ENCODE data around the gene CTNNA3. TPM values are rescaled to one million over a fixed set of nuclear protein-coding genes. Genes with fewer than 3 reads are reported as not detected.
A peak's percentile ranks its signal among the peaks of the same experiment; 100 is the strongest.

The CTNNA3 gene
- total and polyA plus RNA-seq, 7 donors, result 0.85 to 66.2 (median 28.1) TPM

- Histone ChIP-seq H3K4me1 (no peaks in the 10 kb centered on the region), H3K4me3 (no peak overlapping the region), H3K36me3 (ENCODE audit: insufficient read depth in 1 of 2, low read depth in 1 of 2) (no peaks in the 10 kb centered on the region), H3K27me3 (ENCODE audit: insufficient read depth in 3 of 3, low read length in 2 of 3) (no peaks in the 10 kb centered on the region), H3K9me3 (no peaks in the 10 kb centered on the region), H3K27ac (no peak overlapping the region)
- DNase-seq, result no peak
- TF ChIP-seq, protein P1, sequence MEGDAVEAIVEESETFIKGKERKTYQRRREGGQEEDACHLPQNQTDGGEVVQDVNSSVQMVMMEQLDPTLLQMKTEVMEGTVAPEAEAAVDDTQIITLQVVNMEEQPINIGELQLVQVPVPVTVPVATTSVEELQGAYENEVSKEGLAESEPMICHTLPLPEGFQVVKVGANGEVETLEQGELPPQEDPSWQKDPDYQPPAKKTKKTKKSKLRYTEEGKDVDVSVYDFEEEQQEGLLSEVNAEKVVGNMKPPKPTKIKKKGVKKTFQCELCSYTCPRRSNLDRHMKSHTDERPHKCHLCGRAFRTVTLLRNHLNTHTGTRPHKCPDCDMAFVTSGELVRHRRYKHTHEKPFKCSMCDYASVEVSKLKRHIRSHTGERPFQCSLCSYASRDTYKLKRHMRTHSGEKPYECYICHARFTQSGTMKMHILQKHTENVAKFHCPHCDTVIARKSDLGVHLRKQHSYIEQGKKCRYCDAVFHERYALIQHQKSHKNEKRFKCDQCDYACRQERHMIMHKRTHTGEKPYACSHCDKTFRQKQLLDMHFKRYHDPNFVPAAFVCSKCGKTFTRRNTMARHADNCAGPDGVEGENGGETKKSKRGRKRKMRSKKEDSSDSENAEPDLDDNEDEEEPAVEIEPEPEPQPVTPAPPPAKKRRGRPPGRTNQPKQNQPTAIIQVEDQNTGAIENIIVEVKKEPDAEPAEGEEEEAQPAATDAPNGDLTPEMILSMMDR (IDR thresholded peaks at IDR 0.05), result no peak
- intact Hi-C loops (cut with DNase I), result no loop called here
- ATAC-seq, result no peak
- 90 to 93% (median 92%) methylated on average over 2 of the region's 2 CpGs for WGBS, 3 donors
These were observed 568.6 kb downstream of the CTNNA3 start for GRCh38 chr10:67127441-67127840.

GRCh38 chr10:67119651-67120050 is 576.3 kb downstream of the CTNNA3 start:
- Histone ChIP-seq H3K4me3 (no peak overlapping the region), H3K27ac (no peak overlapping the region), H3K36me3 (ENCODE audit: insufficient read depth in 1 of 2, low read depth in 1 of 2) (no peaks in the 10 kb centered on the region), H3K9me3 (no peaks in the 10 kb centered on the region), H3K27me3 (ENCODE audit: insufficient read depth in 3 of 3, low read length in 2 of 3) (no peaks in the 10 kb centered on the region), H3K4me1 (peaks cover 38% of the 10 kb centered on the region)
- ATAC-seq (peak in 2 of 4 donors; percentile 63 to 81), DNase-seq (no peak)
- intact Hi-C loops (cut with DNase I), result no loop called here
- 8 to 13% (median 10%) methylated on average over 1 of the region's 1 CpG for WGBS, 3 donors
- TF ChIP-seq, protein P1 (IDR thresholded peaks at IDR 0.05), result no peak

DNA sequence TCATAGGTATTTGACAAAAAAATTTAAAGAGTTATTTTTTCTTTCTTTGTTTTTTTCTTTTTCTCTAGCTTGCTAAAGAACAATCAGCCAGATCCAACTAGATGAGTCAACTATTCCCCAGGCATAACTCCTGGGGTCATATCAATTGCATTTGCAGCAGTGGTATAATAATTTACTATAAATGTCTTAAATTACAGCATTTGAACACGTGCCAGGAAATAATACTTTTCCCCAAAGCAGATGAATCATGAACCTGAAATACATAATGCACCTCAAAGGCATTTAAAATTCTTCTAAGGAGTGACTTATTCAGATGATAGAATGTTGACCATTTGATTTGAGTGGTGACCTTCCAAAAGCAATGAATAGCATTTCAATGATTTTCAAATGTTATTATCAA is 580.0 kb downstream of the CTNNA3 start:
- peaks cover 38% of the 10 kb centered on the region for H3K4me1 ChIP-seq
- ATAC-seq (peak; percentile 50 to 58 (median 55)), DNase-seq (no peak)
- WGBS, 3 donors, result 2 to 10% (median 8%) methylated on average over 1 of the region's 1 CpG
- H3K4me3 ChIP-seq, result no peak overlapping the region
- no peak overlapping the region for H3K27ac ChIP-seq
- TF ChIP-seq, protein P1 (IDR thresholded peaks at IDR 0.05), result no peak
- H3K36me3 ChIP-seq (ENCODE audit: insufficient read depth in 1 of 2, low read depth in 1 of 2), result no peaks in the 10 kb centered on the region
- intact Hi-C loops (cut with DNase I), result no loop called here
- no peaks in the 10 kb centered on the region for H3K9me3 ChIP-seq
- no peaks in the 10 kb centered on the region for H3K27me3 ChIP-seq (ENCODE audit: insufficient read depth in 3 of 3, low read length in 2 of 3)

GRCh38 chr10:67114945-67115344 is 581.0 kb downstream of the CTNNA3 start:
- intact Hi-C loops (cut with DNase I), result no loop called here
- Histone ChIP-seq H3K4me1 (peaks cover 33% of the 10 kb centered on the region), H3K36me3 (ENCODE audit: insufficient read depth in 1 of 2, low read depth in 1 of 2) (no peaks in the 10 kb centered on the region), H3K4me3 (no peak overlapping the region), H3K27ac (no peak overlapping the region), H3K9me3 (no peaks in the 10 kb centered on the region), H3K27me3 (ENCODE audit: insufficient read depth in 3 of 3, low read length in 2 of 3) (no peaks in the 10 kb centered on the region)
- no peak for ATAC-seq
- no peak for DNase-seq
- TF ChIP-seq, protein P1 (IDR thresholded peaks at IDR 0.05), result no peak
- WGBS, 3 donors, result 89 to 94% (median 92%) methylated on average over 2 of the region's 2 CpGs

- Histone ChIP-seq H3K27me3 (ENCODE audit: insufficient read depth in 3 of 3, low read length in 2 of 3) (no peaks in the 10 kb centered on the region), H3K27ac (no peak overlapping the region), H3K9me3 (no peaks in the 10 kb centered on the region), H3K4me3 (no peak overlapping the region), H3K36me3 (ENCODE audit: insufficient read depth in 1 of 2, low read depth in 1 of 2) (no peaks in the 10 kb centered on the region), H3K4me1 (peaks cover 12% of the 10 kb centered on the region)
- ATAC-seq (no peak), DNase-seq (no peak)
- TF ChIP-seq, protein P1 (IDR thresholded peaks at IDR 0.05), result no peak
- intact Hi-C loops (cut with DNase I), result no loop called here
- WGBS, 3 donors, result 92 to 98% (median 96%) methylated on average over 1 of the region's 1 CpG
These were observed 583.2 kb downstream of the CTNNA3 start for GRCh38 chr10:67112765-67113164.

Data from psoas muscle (tissue), 8 donors.